Suprapubic skin (tissue), 4 donors: ENCODE data around the gene MRRF.

Experiments used
- CTCF ChIP-seq, 2 donors: fragments of 200-600 bp in 1 of 2; fragments of 450-650 bp in 1 of 2; sonication (generic) in 1 of 2; IDR thresholded peaks; one replicate each; pipeline ENCODE4 v1.5.1; 2016 to 2019; ENCODE audit warnings: antibody characterized with exemption in 2 of 2, mild to moderate bottlenecking in 1 of 2, moderate library complexity in 1 of 2
- POLR2A ChIP-seq, 2 donors: fragments of 450-650 bp; IDR thresholded peaks; one replicate each; pipeline ENCODE4 v1.6.1; 2017; ENCODE audit warnings: antibody characterized with exemption in 2 of 2, mild to moderate bottlenecking in 2 of 2, moderate library complexity in 2 of 2
- POLR2AphosphoS5 ChIP-seq, 3 donors: sonication (generic); formaldehyde crosslinking; IDR thresholded peaks; one replicate each; pipeline ENCODE4 v1.6.1; 2017; ENCODE audit warnings: antibody characterized with exemption in 3 of 3

DNA sequence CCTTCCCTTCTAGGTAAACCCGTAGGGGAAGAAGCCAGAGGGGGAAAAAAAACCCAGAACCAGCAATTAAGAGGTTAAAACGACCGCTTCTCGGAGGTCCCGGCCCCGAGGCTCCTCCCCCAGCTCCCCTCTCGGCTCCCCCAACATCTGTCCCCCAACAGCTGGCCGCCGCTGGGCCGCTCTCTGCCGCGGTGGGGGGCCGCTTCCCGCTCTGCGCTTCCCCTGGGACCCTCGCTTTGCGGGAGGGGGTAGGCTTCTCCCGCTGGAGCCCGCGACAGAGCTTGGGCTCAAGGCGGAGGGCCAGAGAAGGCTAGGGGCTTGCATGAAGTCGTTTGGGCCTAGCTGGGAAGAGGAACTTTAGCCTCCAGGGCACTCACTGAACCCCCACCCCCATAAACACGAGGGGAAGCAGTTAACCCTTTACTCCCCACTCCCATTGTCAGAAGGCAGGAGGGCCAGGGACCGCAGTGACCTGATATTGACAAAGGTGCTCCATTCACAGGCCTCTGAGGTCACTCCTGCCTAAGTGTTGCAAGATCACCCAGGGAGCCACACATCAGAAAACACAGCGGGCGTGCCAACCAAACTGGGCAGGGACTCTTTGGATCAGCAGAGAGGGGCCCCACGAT is 43.4 kb upstream of the MRRF start:
- TF ChIP-seq POLR2A (IDR thresholded peaks at IDR 0.05), result no peak
- TF ChIP-seq CTCF (IDR thresholded peaks at IDR 0.05), result no peak
- TF ChIP-seq POLR2AphosphoS5 (IDR thresholded peaks at IDR 0.05), result no peak
